HepG2 (cell line): ENCODE data around the gene VKORC1. TPM values are rescaled to one million over a fixed set of nuclear protein-coding genes. Genes with fewer than 3 reads are reported as not detected.
A peak's percentile ranks its signal among the peaks of the same experiment; 100 is the strongest.

Source experiments
- ARNT2 ChIP-seq: sonication (generic); formaldehyde crosslinking; IDR thresholded peaks from 2 replicates; pipeline ENCODE4 v1.8.0; 2022; ENCODE audit warnings: mild to moderate bottlenecking, low read depth, missing genetic modification reagents, moderate library complexity
- EP300 ChIP-seq, 3 experiments: sonication (generic) in 1 of 3; formaldehyde crosslinking in 1 of 3; IDR thresholded peaks; 2 replicates each; pipeline versions ENCODE4 v1.5.1 to v1.6.1; 2011 to 2020; ENCODE audit warnings: low read depth in 2 of 3, low read length in 2 of 3, borderline replicate concordance in 1 of 3, improper control_type of control experiment in 1 of 3, mild to moderate bottlenecking in 1 of 3, missing genetic modification reagents in 1 of 3, moderate library complexity in 1 of 3
- HMG20A ChIP-seq: IDR thresholded peaks from 2 replicates; pipeline ENCODE4 v1.6.1; 2016; ENCODE audit warnings: borderline replicate concordance
- JDP2 ChIP-seq: sonication (generic); formaldehyde crosslinking; IDR thresholded peaks from 2 replicates; pipeline ENCODE4 v1.8.1; 2022; ENCODE audit warnings: missing genetic modification reagents, borderline replicate concordance
- NCOA5 ChIP-seq: sonication (generic); formaldehyde crosslinking; IDR thresholded peaks from 2 replicates; pipeline ENCODE4 v1.4.0; 2020; ENCODE audit warnings: missing genetic modification reagents
- NFKBIZ ChIP-seq: IDR thresholded peaks from 2 replicates; pipeline ENCODE4 v1.6.1; 2018; ENCODE audit warnings: missing genetic modification reagents, missing compliant biosample characterization
- NFYB ChIP-seq: sonication (generic); formaldehyde crosslinking; IDR thresholded peaks from 2 replicates; pipeline ENCODE4 v1.4.0; 2020; ENCODE audit warnings: missing genetic modification reagents
- PLRG1 ChIP-seq: fragments of 450-650 bp; conservative IDR thresholded peaks from 2 replicates; pipeline ENCODE4 v1.6.1; 2016
- SMC3 ChIP-seq: IDR thresholded peaks from 2 replicates; pipeline ENCODE4 v1.6.1; 2011; ENCODE audit warnings: low read length, improper control_type of control experiment
- SRY ChIP-seq: sonication (generic); formaldehyde crosslinking; IDR thresholded peaks from 2 replicates; pipeline ENCODE4 v1.8.0; 2022; ENCODE audit warnings: mild to moderate bottlenecking, missing genetic modification reagents
- THAP9 ChIP-seq: sonication (generic); formaldehyde crosslinking; IDR thresholded peaks from 2 replicates; pipeline ENCODE4; 2020; ENCODE audit warnings: missing genetic modification reagents, mild to moderate bottlenecking, borderline replicate concordance
- YEATS4 ChIP-seq: sonication (generic); formaldehyde crosslinking; IDR thresholded peaks from 2 replicates; pipeline ENCODE4 v1.4.0; 2020; ENCODE audit warnings: missing genetic modification reagents, borderline replicate concordance
- ZFY ChIP-seq: sonication (generic); formaldehyde crosslinking; IDR thresholded peaks from 2 replicates; pipeline ENCODE4 v1.4.0; 2020; ENCODE audit warnings: missing genetic modification reagents
- ZMYM3 ChIP-seq: sonication (generic); formaldehyde crosslinking; IDR thresholded peaks from 2 replicates; pipeline ENCODE4 v1.5.1; 2020; ENCODE audit warnings: mild to moderate bottlenecking, missing genetic modification reagents
- ZNF180 ChIP-seq: sonication (generic); formaldehyde crosslinking; IDR thresholded peaks from 2 replicates; pipeline ENCODE4 v1.4.0; 2020; ENCODE audit warnings: low read depth, missing genetic modification reagents, borderline replicate concordance
- ZNF512 ChIP-seq: sonication (generic); formaldehyde crosslinking; IDR thresholded peaks from 2 replicates; pipeline ENCODE4 v1.4.0; 2020; ENCODE audit warnings: mild to moderate bottlenecking, missing genetic modification reagents
- ZNF530 ChIP-seq: sonication (generic); formaldehyde crosslinking; IDR thresholded peaks from 2 replicates; pipeline ENCODE4 v1.5.0; 2020; ENCODE audit warnings: low read depth, mild to moderate bottlenecking, missing genetic modification reagents
- ZNF607 ChIP-seq: sonication (generic); formaldehyde crosslinking; IDR thresholded peaks from 2 replicates; pipeline ENCODE4 v1.5.1; 2020; ENCODE audit warnings: missing genetic modification reagents, mild to moderate bottlenecking, borderline replicate concordance
- ZNF709 ChIP-seq: sonication (generic); formaldehyde crosslinking; IDR thresholded peaks from 2 replicates; pipeline ENCODE4 v1.5.0; 2020; ENCODE audit warnings: mild to moderate bottlenecking, missing genetic modification reagents
- polyA plus RNA-seq, 8 experiments: library from polyadenylated mRNA; depleted of rRNA in 3 of 8; stranded (reverse) in 7 of 8; unstranded in 1 of 8; fragments of >200 nt; fragmentation: Illumina TruSeq in 4 of 8; extraction: Trizol in 4 of 8; gene quantifications; 2 replicates each; pipeline versions ENCODE4 v1.2.1 to v1.2.3, GENCODE V29; 2011 to 2016; ENCODE audit warnings: low read depth in 4 of 8, missing spikeins in 1 of 8, mixed read lengths in 1 of 8; ENCODE audit not compliant: insufficient read depth in 1 of 8
- total RNA-seq, 5 experiments: library from RNA; depleted of rRNA; stranded (reverse); fragments of >200 nt; fragmentation: Illumina TruSeq; extraction: Trizol; gene quantifications; 2 replicates each; pipeline ENCODE4 v1.2.3, GENCODE V29; 2016; ENCODE audit warnings: low read depth in 1 of 5
- TF ChIP-seq, protein P1 (sequence below), 2 experiments: fragments of 450-650 bp in 1 of 2; sonication (generic) in 1 of 2; formaldehyde crosslinking; IDR thresholded peaks; 2 replicates each; pipeline versions ENCODE4 v1.5.0 to v1.8.0; 2020 to 2022; ENCODE audit warnings: mild to moderate bottlenecking in 1 of 2, missing genetic modification reagents in 1 of 2
- TF ChIP-seq, protein P2 (sequence below): sonication (generic); formaldehyde crosslinking; IDR thresholded peaks from 2 replicates; pipeline ENCODE4 v1.4.0; 2020; ENCODE audit warnings: missing genetic modification reagents

The VKORC1 gene
- total and polyA plus RNA-seq, 2 of the 13 experiments (the other 11 are each of a cell fraction or from before 2014, with no cell fraction given): 141 to 615 TPM

GRCh38 chr16:31142109-31143010 lies 47.8 kb upstream of the VKORC1 start (continued):
- TF ChIP-seq, protein P1, sequence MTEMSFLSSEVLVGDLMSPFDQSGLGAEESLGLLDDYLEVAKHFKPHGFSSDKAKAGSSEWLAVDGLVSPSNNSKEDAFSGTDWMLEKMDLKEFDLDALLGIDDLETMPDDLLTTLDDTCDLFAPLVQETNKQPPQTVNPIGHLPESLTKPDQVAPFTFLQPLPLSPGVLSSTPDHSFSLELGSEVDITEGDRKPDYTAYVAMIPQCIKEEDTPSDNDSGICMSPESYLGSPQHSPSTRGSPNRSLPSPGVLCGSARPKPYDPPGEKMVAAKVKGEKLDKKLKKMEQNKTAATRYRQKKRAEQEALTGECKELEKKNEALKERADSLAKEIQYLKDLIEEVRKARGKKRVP (CRISPR knock-in tag; IDR thresholded peaks at IDR 0.05): no peak
- TF ChIP-seq NFYB (CRISPR knock-in tag): no peak
- TF ChIP-seq NCOA5 (CRISPR knock-in tag): no peak
- TF ChIP-seq ARNT2: peak; percentile 83
- TF ChIP-seq ZNF709 (CRISPR knock-in tag): peak; percentile 86; the same call in 1 of the 2 replicates
- TF ChIP-seq EP300 (IDR thresholded peaks at IDR 0.05; ENCODE audit: low read depth in 2 of 2, low read length in 2 of 2): peak; percentile 26 to 27; a peak in 1 of 4 replicates
- peak; percentile 33; the same call in 1 of the 2 replicates for TF ChIP-seq EP300 (CRISPR knock-in tag; IDR thresholded peaks at IDR 0.05; ENCODE audit: borderline replicate concordance)
- TF ChIP-seq ZNF607 (CRISPR knock-in tag): no peak
- no peak for TF ChIP-seq PLRG1
- TF ChIP-seq ZMYM3 (CRISPR knock-in tag): peak; percentile 88; the same call in 1 of the 2 replicates
- TF ChIP-seq ZNF180 (CRISPR knock-in tag): no peak
- peak; percentile 55; the same call in 1 of the 2 replicates for TF ChIP-seq YEATS4
- TF ChIP-seq SMC3: peak; percentile 67; the same call in 1 of the 2 replicates
- TF ChIP-seq, protein P2, sequence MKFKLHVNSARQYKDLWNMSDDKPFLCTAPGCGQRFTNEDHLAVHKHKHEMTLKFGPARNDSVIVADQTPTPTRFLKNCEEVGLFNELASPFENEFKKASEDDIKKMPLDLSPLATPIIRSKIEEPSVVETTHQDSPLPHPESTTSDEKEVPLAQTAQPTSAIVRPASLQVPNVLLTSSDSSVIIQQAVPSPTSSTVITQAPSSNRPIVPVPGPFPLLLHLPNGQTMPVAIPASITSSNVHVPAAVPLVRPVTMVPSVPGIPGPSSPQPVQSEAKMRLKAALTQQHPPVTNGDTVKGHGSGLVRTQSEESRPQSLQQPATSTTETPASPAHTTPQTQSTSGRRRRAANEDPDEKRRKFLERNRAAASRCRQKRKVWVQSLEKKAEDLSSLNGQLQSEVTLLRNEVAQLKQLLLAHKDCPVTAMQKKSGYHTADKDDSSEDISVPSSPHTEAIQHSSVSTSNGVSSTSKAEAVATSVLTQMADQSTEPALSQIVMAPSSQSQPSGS: peak; percentile 73; the same call in 1 of the 2 replicates
- TF ChIP-seq JDP2 (CRISPR knock-in tag): no peak; the same call in 1 of the 2 replicates
- no peak; the same call in 1 of the 2 replicates for TF ChIP-seq NFKBIZ (CRISPR knock-in tag)
- no peak for TF ChIP-seq ZNF530 (CRISPR knock-in tag)
- TF ChIP-seq ZNF512 (CRISPR knock-in tag): no peak
- peak; percentile 28; the same call in 1 of the 2 replicates for TF ChIP-seq HMG20A (CRISPR knock-in tag)
- TF ChIP-seq ZFY (CRISPR knock-in tag): peak; percentile 69
- peak; percentile 76; the same call in 1 of the 2 replicates for TF ChIP-seq SRY
- TF ChIP-seq THAP9 (CRISPR knock-in tag): no peak; the same call in 1 of the 2 replicates
